GM12872 (cell line): Measurements from ENCODE around the gene RAB3GAP1.

Source experiments
- CTCF ChIP-seq: IDR thresholded peaks from 3 replicates; pipeline ENCODE4 v1.5.1; 2011; ENCODE audit warnings: low read depth, mild to moderate bottlenecking, low read length, moderate library complexity; ENCODE audit not compliant: insufficient read depth

The RAB3GAP1 gene

GRCh38 chr2:135218426-135218825 is 166.3 kb downstream of the RAB3GAP1 start:
- no peak for TF ChIP-seq CTCF

- no peak for TF ChIP-seq CTCF
These were observed 167.1 kb downstream of the RAB3GAP1 start for GRCh38 chr2:135219226-135219625.
